NCI-H187 (cell line): ENCODE data around the gene FKBP15.
A peak's percentile ranks its signal among the peaks of the same experiment; 100 is the strongest.
"Not testable (repeated sequence)": the region's sequence is repeated elsewhere in the genome, so short reads cannot be mapped to it uniquely, and the experiment has no call there.

Experiments
- DNase-seq, 2 experiments: peaks; one replicate each; lab custom pipeline; 2025; lab: John Stamatoyannopoulos, UW

FKBP15 gene

GRCh38 chr9:113221003-113221799 lies at the start of gene FKBP15, which contains the start of gene SLC31A1:
FKBP15 (minus strand) TSS chr9:113221277; CDS start chr9:113221243, 34 bp downstream.
SLC31A1 (plus strand) TSS chr9:113221544; CDS start chr9:113256149, 34,605 bp downstream.
- DNase-seq: peak; percentile 86 to 88

- DNase-seq: no peak
These were observed 48.8 kb upstream of the FKBP15 start for GRCh38 chr9:113269871-113270270.

- no peak for DNase-seq
These were observed 48.3 kb upstream of the FKBP15 start for GRCh38 chr9:113269355-113269754.

- no peak for DNase-seq
These were observed 47.0 kb upstream of the FKBP15 start for GRCh38 chr9:113267911-113268566.

- DNase-seq: no peak
These were observed 45.1 kb upstream of the FKBP15 start for GRCh38 chr9:113266174-113266573.

GRCh38 chr9:113261917-113262671 lies 41.0 kb upstream of the FKBP15 start:
- DNase-seq: no peak

- DNase-seq: no peak
These were observed 37.2 kb upstream of the FKBP15 start for GRCh38 chr9:113258282-113258681.

GRCh38 chr9:113257863-113258262 lies 36.8 kb upstream of the FKBP15 start:
- no peak for DNase-seq

GRCh38 chr9:113255438-113255837 lies 34.4 kb upstream of the FKBP15 start:
- no peak for DNase-seq

GRCh38 chr9:113254991-113255390 lies 33.9 kb upstream of the FKBP15 start:
- DNase-seq: no peak

GRCh38 chr9:113250807-113251206 lies 29.7 kb upstream of the FKBP15 start:
- DNase-seq: no peak

GRCh38 chr9:113249661-113250060 lies 28.6 kb upstream of the FKBP15 start:
- not testable (repeated sequence) for DNase-seq

GRCh38 chr9:113247640-113248039 lies 26.6 kb upstream of the FKBP15 start:
- DNase-seq: no peak

GRCh38 chr9:113246928-113247327 lies 25.9 kb upstream of the FKBP15 start:
- DNase-seq: no peak

GRCh38 chr9:113245894-113246293 lies 24.8 kb upstream of the FKBP15 start:
- no peak for DNase-seq

GRCh38 chr9:113244556-113244955 lies 23.5 kb upstream of the FKBP15 start:
- DNase-seq: no peak

- no peak for DNase-seq
These were observed 20.1 kb upstream of the FKBP15 start for GRCh38 chr9:113241161-113241560.

- no peak for DNase-seq
These were observed 17.8 kb upstream of the FKBP15 start for GRCh38 chr9:113238859-113239232.

- DNase-seq: no peak
These were observed 17.3 kb upstream of the FKBP15 start for GRCh38 chr9:113238202-113238858.

- no peak for DNase-seq
These were observed 15.9 kb upstream of the FKBP15 start for GRCh38 chr9:113237026-113237425.

GRCh38 chr9:113235701-113236255 lies 14.7 kb upstream of the FKBP15 start:
- DNase-seq: not testable (repeated sequence)

GRCh38 chr9:113231701-113232100 lies 10.6 kb upstream of the FKBP15 start:
- no peak for DNase-seq
